IMR-90 (cell line): ENCODE data around the gene GSE1. TPM values are rescaled to one million over a fixed set of nuclear protein-coding genes. Genes with fewer than 3 reads are reported as not detected.

Source experiments
- ATAC-seq: fragments of 200-7000 bp; cut with Tn5 transposase; 2 replicates; pipeline ENCODE4 v1.9.1; 2020; ENCODE audit warnings: low read depth, mild to moderate bottlenecking, moderate library complexity
- BruUV-seq: library from RNA; stranded (reverse); fragments of 400-500 nt; replicated peaks from 2 replicates; lab custom pipeline; 2021; lab: Mats Ljungman, UMichigan
- CTCF ChIA-PET: fragments of 300-600 bp; formaldehyde crosslinking; extraction: SDS; loops from one replicate; lab custom pipeline; 2021; ENCODE audit warnings: antibody characterized with exemption; lab: Yijun Ruan, JAX
- POLR2A ChIA-PET: fragments of 300-600 bp; sonication (Branson Sonifier 250); formaldehyde crosslinking; loops from one replicate; lab custom pipeline; 2022; ENCODE audit warnings: antibody characterized with exemption; ENCODE audit not compliant: unreplicated experiment; lab: Charles Lee
- DNase-seq: peaks from one replicate; pipeline ENCODE4 v3.0.0; 2013
- H2AFZ ChIP-seq: replicated peaks from 2 replicates; pipeline ENCODE3; 2013; ENCODE audit warnings: low read length, mild to moderate bottlenecking; ENCODE audit not compliant: poor library complexity
- H2AK5ac ChIP-seq: 2 replicates; pipeline ENCODE4 v1.6.1; 2013; ENCODE audit warnings: low read depth, low read length, inconsistent platforms
- H2AK9ac ChIP-seq: replicated peaks from 2 replicates; pipeline ENCODE3; 2013; ENCODE audit warnings: mild to moderate bottlenecking, low read depth, low read length, moderate library complexity; ENCODE audit not compliant: poor library complexity
- H2BK120ac ChIP-seq: 2 replicates; pipeline ENCODE4 v1.6.1; 2013; ENCODE audit warnings: low read depth, low read length, inconsistent platforms
- H2BK15ac ChIP-seq: 3 replicates; pipeline ENCODE4 v1.6.1; 2013; ENCODE audit warnings: low read depth, low read length, inconsistent platforms
- H2BK20ac ChIP-seq: 2 replicates; pipeline ENCODE4 v1.6.1; 2013; ENCODE audit warnings: low read depth, mild to moderate bottlenecking, inconsistent platforms, low read length, moderate library complexity
- H2BK5ac ChIP-seq: 2 replicates; pipeline ENCODE4 v1.6.1; 2013; ENCODE audit warnings: mild to moderate bottlenecking, low read depth, low read length, inconsistent platforms; ENCODE audit not compliant: poor library complexity, severe bottlenecking
- H3K14ac ChIP-seq: replicated peaks from 2 replicates; pipeline ENCODE4 v1.6.1; 2013; ENCODE audit warnings: low read depth, low read length, inconsistent platforms
- H3K18ac ChIP-seq: 2 replicates; pipeline ENCODE4 v1.6.1; 2013; ENCODE audit warnings: low read depth, low read length, control low read depth
- H3K23ac ChIP-seq: 2 replicates; pipeline ENCODE4 v1.6.1; 2013; ENCODE audit warnings: low read depth, low read length, inconsistent platforms
- H3K27ac ChIP-seq: 2 replicates; pipeline ENCODE4 v1.5.1; 2013; ENCODE audit warnings: mild to moderate bottlenecking, control low read depth, low read length; ENCODE audit not compliant: insufficient read depth
- H3K27me3 ChIP-seq: 2 replicates; pipeline ENCODE4 v1.6.1; 2013; ENCODE audit warnings: low read length; ENCODE audit not compliant: control insufficient read depth, insufficient read depth
- H3K36me3 ChIP-seq: 2 replicates; pipeline ENCODE4 v1.6.1; 2013; ENCODE audit warnings: low read length, mixed read lengths; ENCODE audit not compliant: control insufficient read depth, insufficient read depth
- H3K4ac ChIP-seq: 2 replicates; pipeline ENCODE4 v1.6.1; 2013; ENCODE audit warnings: low read depth, low read length, inconsistent platforms
- H3K4me1 ChIP-seq: 2 replicates; pipeline ENCODE4 v1.6.1; 2013; ENCODE audit warnings: low read length, mixed read lengths; ENCODE audit not compliant: control insufficient read depth, insufficient read depth
- H3K4me2 ChIP-seq: 2 replicates; pipeline ENCODE4 v1.6.1; 2013; ENCODE audit warnings: low read depth, mild to moderate bottlenecking, control low read depth, low read length, moderate library complexity
- H3K4me3 ChIP-seq: 2 replicates; pipeline ENCODE4 v1.5.1; 2013; ENCODE audit warnings: low read depth, mild to moderate bottlenecking, control low read depth, low read length, moderate library complexity; ENCODE audit not compliant: insufficient read depth
- H3K56ac ChIP-seq: 2 replicates; pipeline ENCODE4 v1.6.1; 2013; ENCODE audit warnings: low read length, inconsistent platforms; ENCODE audit not compliant: insufficient read depth; ENCODE audit errors: extremely low read depth
- H3K79me1 ChIP-seq, 2 experiments: 2 replicates each; pipeline ENCODE4 v1.6.1; 2013; ENCODE audit warnings: low read length in 2 of 2, inconsistent platforms in 1 of 2, low read depth in 1 of 2
- H3K9ac ChIP-seq: 2 replicates; pipeline ENCODE4 v1.6.1; 2013; ENCODE audit warnings: low read depth, low read length, control low read depth
- H3K9me1 ChIP-seq: 2 replicates; pipeline ENCODE4 v1.6.1; 2013; ENCODE audit warnings: low read length, inconsistent platforms; ENCODE audit not compliant: insufficient read depth
- H3K9me3 ChIP-seq: 2 replicates; pipeline ENCODE4 v1.6.1; 2013; ENCODE audit warnings: low read length; ENCODE audit not compliant: control insufficient read depth, insufficient read depth
- H4K20me1 ChIP-seq: 2 replicates; pipeline ENCODE4 v1.6.1; 2013; ENCODE audit warnings: low read length, inconsistent platforms; ENCODE audit not compliant: insufficient read depth
- H4K5ac ChIP-seq: 2 replicates; pipeline ENCODE4 v1.6.1; 2013; ENCODE audit warnings: mild to moderate bottlenecking, low read depth, low read length, control low read depth
- H4K8ac ChIP-seq, 2 experiments: 2 replicates each; pipeline ENCODE4 v1.6.1; 2013; ENCODE audit warnings: low read depth in 2 of 2, low read length in 2 of 2, control low read depth in 1 of 2, inconsistent platforms in 1 of 2
- H4K91ac ChIP-seq: 2 replicates; pipeline ENCODE4 v1.6.1; 2013; ENCODE audit warnings: low read depth, low read length, inconsistent platforms; ENCODE audit not compliant: insufficient read depth
- CHD1 ChIP-seq: IDR thresholded peaks from 2 replicates; pipeline ENCODE4 v1.6.1; 2012; ENCODE audit warnings: low read depth, low read length, improper control_type of control experiment
- ELK1 ChIP-seq: fragments of 150-350 bp; IDR thresholded peaks from 2 replicates; pipeline ENCODE4 v1.6.1; 2016; ENCODE audit warnings: low read depth, mild to moderate bottlenecking, low read length, moderate library complexity, borderline replicate concordance
- MAFK ChIP-seq: IDR thresholded peaks from 2 replicates; pipeline ENCODE4 v1.6.1; 2012; ENCODE audit warnings: low read depth, low read length, improper control_type of control experiment
- MAZ ChIP-seq: IDR thresholded peaks from 2 replicates; pipeline ENCODE4 v1.6.1; 2012; ENCODE audit warnings: low read depth, mild to moderate bottlenecking, low read length, improper control_type of control experiment, moderate library complexity, borderline replicate concordance
- SMC3 ChIP-seq: fragments of 150-350 bp; IDR thresholded peaks from 2 replicates; pipeline ENCODE4 v1.6.1; 2016; ENCODE audit warnings: low read depth, mild to moderate bottlenecking, antibody characterized with exemption, low read length, moderate library complexity
- USF2 ChIP-seq: fragments of 150-350 bp; IDR thresholded peaks from 2 replicates; pipeline ENCODE4 v1.6.1; 2017; ENCODE audit warnings: mild to moderate bottlenecking, antibody characterized with exemption, low read length, low read depth
- WGBS, 2 experiments: methylation state at CpG; one replicate each; pipeline versions ENCODE4 v1.1.5 to v1.1.7; 2013; ENCODE audit warnings: missing lambda C conversion rate in 2 of 2; ENCODE audit not compliant: insufficient read length in 1 of 2; ENCODE audit errors: extremely low coverage in 2 of 2; 5-methylcytosine and 5-hydroxymethylcytosine counted together
- dilution Hi-C: fragments of 300-500 bp; cut with HindIII; formaldehyde crosslinking; loops from one replicate; pipeline ENCODE4 v1.14.3; 2018; ENCODE audit warnings: low sequenced_read_pairs; ENCODE audit not compliant: unreplicated experiment
- in situ Hi-C: fragments of 300-500 bp; cut with MboI; formaldehyde crosslinking; loops from 3 replicates; pipeline ENCODE4 v1.14.3; 2019; ENCODE audit warnings: low sequenced_read_pairs, inconsistent platforms, mixed read lengths
- intact Hi-C: fragments of 100-400 bp; cut with micrococcal nuclease; formaldehyde crosslinking; loops from 2 replicates; pipeline ENCODE4 v1.10.0; 2022
- polyA plus RNA-seq, 3 experiments: library from polyadenylated mRNA; depleted of rRNA; stranded (reverse); fragments of >200 nt; gene quantifications; 2 replicates each; pipeline ENCODE4 v1.2.3, GENCODE V29; 2012; ENCODE audit warnings: low replicate concordance in 1 of 3
- total RNA-seq: library from RNA; depleted of rRNA; stranded (reverse); fragments of >200 nt; gene quantifications from 2 replicates; pipeline ENCODE4 v1.2.3, GENCODE V29; 2012

The GSE1 gene
- total and polyA plus RNA-seq, 2 of the 4 experiments (the other 2 are of a cell fraction), result 14.9 to 25.5 TPM

GRCh38 chr16:85654251-85655095 lies 41.4 kb downstream of the GSE1 start:
- in situ Hi-C loops, result loop anchor here (5.0 kb wide), 1 partner anchor 63 kb away; no protein-coding TSS in a partner anchor
- DNase-seq, result no peak
- no TSS peak for BruUV-seq
- H4K5ac ChIP-seq, result no peak overlapping the region
- H4K91ac ChIP-seq, result no peak overlapping the region
- no peak overlapping the region for H3K18ac ChIP-seq
- 0 out of 2 replicates have a peak overlapping the region, but pooled peaks have one; percentile 8 for H2AK5ac ChIP-seq
- intact Hi-C loops, result loop anchor here (5.0 kb wide), 1 partner anchor 63 kb away; no protein-coding TSS in a partner anchor
- WGBS, 2 experiments, result 90% methylated on average over 10 of the region's 41 CpGs; no CpG with 5 or more reads in 1 of the 2 experiments
- H3K4me1 ChIP-seq, result peaks cover 14% of the 10 kb centered on the region
- no peak overlapping the region for H3K4me3 ChIP-seq
- ATAC-seq, result no peak
- H3K4ac ChIP-seq, result no peak overlapping the region
- no peak overlapping the region for H4K8ac ChIP-seq
- H2AK9ac ChIP-seq, result peak overlapping the region; percentile 42
- H2BK5ac ChIP-seq, result no peak overlapping the region
- no peak overlapping the region for H3K4me2 ChIP-seq
- H2BK120ac ChIP-seq, result no peak overlapping the region
- 0 out of 2 replicates have a peak, but pooled peaks cover 6% of the 10 kb centered on the region for H3K9me1 ChIP-seq
- peaks cover 11 to 25% of the 10 kb centered on the region in 2 experiments for H3K79me1 ChIP-seq
- H3K36me3 ChIP-seq, result peaks cover 58% of the 10 kb centered on the region
- H2BK15ac ChIP-seq, result no peak overlapping the region
- no peak overlapping the region for H3K14ac ChIP-seq
- H4K20me1 ChIP-seq, result peaks cover 49% of the 10 kb centered on the region
- no peak overlapping the region for H3K27ac ChIP-seq
- no peak overlapping the region for H3K56ac ChIP-seq
- no peaks in the 10 kb centered on the region for H3K9me3 ChIP-seq
- H3K23ac ChIP-seq, result no peak overlapping the region
- H2AFZ ChIP-seq, result peak overlapping the region; percentile 32
- no peak for TF ChIP-seq SMC3
- no peak for TF ChIP-seq CHD1
- TF ChIP-seq MAZ, result no peak
- no peak for TF ChIP-seq MAFK
- TF ChIP-seq USF2, result no peak
- no peak for TF ChIP-seq ELK1
- H3K9ac ChIP-seq, result no peak overlapping the region
- dilution Hi-C loops, result no loop called here
- ChIA-PET CTCF (no interaction called here), POLR2A (no interaction called here)
- no peaks in the 10 kb centered on the region for H3K27me3 ChIP-seq
- H2BK20ac ChIP-seq, result no peak overlapping the region
